Measurements from ENCODE around the gene ZNF492.
"Not testable (repeated sequence)": the region's sequence is repeated elsewhere in the genome, so short reads cannot be mapped to it uniquely, and the experiment has no call there.

DNA sequence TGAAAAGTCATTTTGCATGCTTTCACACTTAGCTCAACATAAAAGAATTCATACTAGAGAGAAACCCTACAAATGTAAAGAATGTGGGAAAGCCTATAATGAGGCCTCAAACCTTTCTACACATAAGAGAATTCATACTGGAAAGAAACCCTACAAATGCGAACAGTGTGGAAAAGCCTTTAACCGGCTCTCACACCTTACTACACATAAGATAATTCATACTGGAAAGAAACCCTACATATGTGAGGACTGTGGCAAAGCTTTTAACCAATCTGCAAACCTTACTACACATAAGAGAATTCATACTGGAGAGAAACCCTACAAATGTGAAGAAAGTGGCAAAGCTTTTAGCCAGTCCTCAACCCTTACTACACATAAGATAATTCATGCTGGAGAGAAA lies 51.4 kb downstream of the ZNF492 start:
- TF ChIP-seq CTCF (conservative IDR thresholded peaks at IDR 0.05; ENCODE audit: low read depth, low read length); EZH2 (IDR thresholded peaks at IDR 0.05; ENCODE audit: borderline replicate concordance, low read depth, low read length, poor library complexity, severe bottlenecking): not testable (repeated sequence)
